Endometrium (tissue), 2 donors: Measurements from ENCODE around the gene BMP6.

Source experiments
- FAIRE-seq: peaks from 2 replicates; lab custom pipeline; 2012; peaks lifted over from hg19 to GRCh38; lab: Jason Lieb, UNC
- donor health status: control.
- donor health status: control.

BMP6 gene

GRCh38 chr6:7832904-7833750, 107.2 kb downstream of the BMP6 start:
- FAIRE-seq: no peak

- peak; percentile 93 for FAIRE-seq
Measured at GRCh38 chr6:7833751-7834070, 107.8 kb downstream of the BMP6 start.

GRCh38 chr6:7836371-7837026, 110.6 kb downstream of the BMP6 start:
- FAIRE-seq: no peak

- FAIRE-seq: peak; percentile 80
Measured at GRCh38 chr6:7841781-7842468, 116.0 kb downstream of the BMP6 start.

GRCh38 chr6:7846966-7847818, 121.3 kb downstream of the BMP6 start:
- FAIRE-seq: no peak

GRCh38 chr6:7848229-7848628, 122.3 kb downstream of the BMP6 start:
- no peak for FAIRE-seq

- no peak for FAIRE-seq
Measured at GRCh38 chr6:7851780-7852179, 125.9 kb downstream of the BMP6 start.

- no peak for FAIRE-seq
Measured at GRCh38 chr6:7859591-7859990, 133.7 kb downstream of the BMP6 start.

GRCh38 chr6:7865781-7866180, 139.9 kb downstream of the BMP6 start:
- no peak for FAIRE-seq

GRCh38 chr6:7866526-7866925, 140.6 kb downstream of the BMP6 start:
- no peak for FAIRE-seq

- no peak for FAIRE-seq
Measured at GRCh38 chr6:7868926-7869325, 143.0 kb downstream of the BMP6 start.

GRCh38 chr6:7878401-7878964, 152.6 kb downstream of the BMP6 start:
- FAIRE-seq: no peak

- FAIRE-seq: no peak
Measured at GRCh38 chr6:7879043-7879442, 153.1 kb downstream of the BMP6 start.

GRCh38 chr6:7879579-7879978, 153.7 kb downstream of the BMP6 start:
- FAIRE-seq: no peak

GRCh38 chr6:7879980-7880717, 154.2 kb downstream of the BMP6 start:
- no peak for FAIRE-seq

- no peak for FAIRE-seq
Measured at GRCh38 chr6:7880718-7881107, 154.8 kb downstream of the BMP6 start.

GRCh38 chr6:7881765-7882500, 156.0 kb downstream of the BMP6 start:
- no peak for FAIRE-seq

- no peak for FAIRE-seq
Measured at GRCh38 chr6:7882505-7883257, 156.8 kb downstream of the BMP6 start.

- no peak for FAIRE-seq
Measured at GRCh38 chr6:7883381-7883780, 157.5 kb downstream of the BMP6 start.

GRCh38 chr6:7886132-7886531, 160.2 kb downstream of the BMP6 start:
- FAIRE-seq: no peak
